GM12892 (cell line): Measurements from ENCODE around the gene PRKAA2.

ENCODE experiments used
- DNase-seq: peaks from one replicate; pipeline ENCODE4 v3.0.0; 2011; ENCODE audit not compliant: insufficient read length
- FAIRE-seq: peaks from 2 replicates; lab custom pipeline; 2011; peaks lifted over from hg19 to GRCh38; lab: Jason Lieb, UNC
- POLR2A ChIP-seq: IDR thresholded peaks from 2 replicates; pipeline ENCODE4 v1.6.1; 2011; ENCODE audit warnings: low read depth, low read length, control low read depth
- POLR2AphosphoS5 ChIP-seq: IDR thresholded peaks from 2 replicates; pipeline ENCODE4 v1.6.1; 2011; ENCODE audit warnings: low read depth, low read length, control low read depth
- TAF1 ChIP-seq: IDR thresholded peaks from 2 replicates; pipeline ENCODE4 v1.6.1; 2011; ENCODE audit warnings: low read depth, mild to moderate bottlenecking, control low read depth, low read length, borderline replicate concordance

Gene PRKAA2

GRCh38 chr1:56663846-56664245 is 18.7 kb downstream of the PRKAA2 start:
- DNase-seq: no peak
- TF ChIP-seq TAF1: no peak
- no peak for TF ChIP-seq POLR2A
- TF ChIP-seq POLR2AphosphoS5: no peak
- no peak for FAIRE-seq

- DNase-seq (no peak), FAIRE-seq (no peak)
- TF ChIP-seq POLR2AphosphoS5 (no peak), POLR2A (no peak), TAF1 (no peak)
These were observed 20.3 kb downstream of the PRKAA2 start for GRCh38 chr1:56665384-56665783.

- FAIRE-seq (no peak), DNase-seq (no peak)
- TF ChIP-seq TAF1 (no peak), POLR2AphosphoS5 (no peak), POLR2A (no peak)
These were observed 21.0 kb downstream of the PRKAA2 start for GRCh38 chr1:56666112-56666608.

GRCh38 chr1:56670350-56670749 is 25.2 kb downstream of the PRKAA2 start:
- FAIRE-seq (no peak), DNase-seq (no peak)
- no peak for TF ChIP-seq POLR2AphosphoS5
- no peak for TF ChIP-seq TAF1
- TF ChIP-seq POLR2A: no peak

GRCh38 chr1:56671085-56671484 is 26.0 kb downstream of the PRKAA2 start:
- TF ChIP-seq POLR2A: no peak
- TF ChIP-seq TAF1: no peak
- no peak for TF ChIP-seq POLR2AphosphoS5
- no peak for DNase-seq
- FAIRE-seq: no peak

GRCh38 chr1:56671542-56671941 is 26.4 kb downstream of the PRKAA2 start:
- TF ChIP-seq TAF1 (no peak), POLR2A (no peak), POLR2AphosphoS5 (no peak)
- no peak for FAIRE-seq
- no peak for DNase-seq

GRCh38 chr1:56672579-56672978 is 27.5 kb downstream of the PRKAA2 start:
- no peak for TF ChIP-seq POLR2AphosphoS5
- no peak for TF ChIP-seq TAF1
- TF ChIP-seq POLR2A: no peak
- FAIRE-seq: no peak
- no peak for DNase-seq

- TF ChIP-seq POLR2A: no peak
- TF ChIP-seq POLR2AphosphoS5: no peak
- TF ChIP-seq TAF1: no peak
- no peak for DNase-seq
- no peak for FAIRE-seq
These were observed 30.6 kb downstream of the PRKAA2 start for GRCh38 chr1:56675763-56676162.

GRCh38 chr1:56676571-56677035 is 31.5 kb downstream of the PRKAA2 start:
- no peak for FAIRE-seq
- DNase-seq: no peak

GRCh38 chr1:56683569-56683968 is 38.5 kb downstream of the PRKAA2 start:
- no peak for TF ChIP-seq POLR2AphosphoS5
- no peak for TF ChIP-seq POLR2A
- TF ChIP-seq TAF1: no peak
- FAIRE-seq: no peak
- no peak for DNase-seq

More at GRCh38 chr1:56676571-56677035, 31.5 kb downstream of the PRKAA2 start:
- no peak for TF ChIP-seq POLR2A
- no peak for TF ChIP-seq POLR2AphosphoS5
- TF ChIP-seq TAF1: no peak

- TF ChIP-seq TAF1 (no peak), POLR2AphosphoS5 (no peak), POLR2A (no peak)
- FAIRE-seq (no peak), DNase-seq (no peak)
These were observed 41.1 kb downstream of the PRKAA2 start for GRCh38 chr1:56686169-56686568.

- peak; percentile 40 for FAIRE-seq
These were observed 43.5 kb downstream of the PRKAA2 start for GRCh38 chr1:56688522-56689026.

GRCh38 chr1:56696663-56697062 is 51.5 kb downstream of the PRKAA2 start:
- DNase-seq: no peak
- TF ChIP-seq TAF1 (no peak), POLR2AphosphoS5 (no peak), POLR2A (no peak)
- no peak for FAIRE-seq

More at GRCh38 chr1:56688522-56689026, 43.5 kb downstream of the PRKAA2 start:
- TF ChIP-seq TAF1: no peak
- no peak for TF ChIP-seq POLR2AphosphoS5
- TF ChIP-seq POLR2A: no peak
- DNase-seq: no peak

- DNase-seq: no peak
- FAIRE-seq: no peak
- no peak for TF ChIP-seq POLR2A
- no peak for TF ChIP-seq TAF1
- TF ChIP-seq POLR2AphosphoS5: no peak
These were observed 58.6 kb downstream of the PRKAA2 start for GRCh38 chr1:56703747-56704146.
